ENCODE measurements around the gene ZNF407.

GRCh38 chr18:74796841-74797576 lies 199.3 kb downstream of the ZNF407 start:
- TF ChIP-seq CTCF (IDR thresholded peaks at IDR 0.05): no peak
- no peak for TF ChIP-seq EP300 (IDR thresholded peaks at IDR 0.05)
- TF ChIP-seq POLR2A (IDR thresholded peaks at IDR 0.05): no peak
